Nasal cavity respiratory epithelium epithelial cell of viscerocranial mucosa (primary cell): Measurements from ENCODE around the gene WBP4. TPM values are rescaled to one million over a fixed set of nuclear protein-coding genes. Genes with fewer than 3 reads are reported as not detected.

ENCODE experiments used
- total RNA-seq: library from RNA; depleted of rRNA; stranded (reverse); fragments of >200 nt; gene quantifications from 2 replicates; pipeline ENCODE4 v1.2.3, GENCODE V29; 2014

The WBP4 gene
- 11.3 and 12.3 TPM in 2 replicates for total RNA-seq

GRCh38 chr13:41061075-41061913, at the start of gene WBP4:
TSS of gene WBP4 (plus strand) at chr13:41061509. CDS start at chr13:41061674, 165 bp downstream.

GRCh38 chr13:41019011-41019487, 42.3 kb upstream of the WBP4 start, which contains the start of gene ELF1:
TSS of gene ELF1 (minus strand) at chr13:41019316. CDS start at chr13:40982054, 37,262 bp downstream.

GRCh38 chr13:41132512-41133152, 71.3 kb downstream of the WBP4 start, which contains the start of gene KBTBD6:
TSS of gene KBTBD6 (minus strand) at chr13:41132802. CDS start at chr13:41132511, 291 bp downstream.

Other genes starting within 250 kb of the WBP4 start
- 84.8 and 111 TPM in 2 replicates for gene ELF1, start 42.2 kb upstream of the WBP4 start, total RNA-seq
- gene KBTBD6, start 71.3 kb downstream of the WBP4 start, total RNA-seq, result 6.8 and 10.2 TPM in 2 replicates
- gene KBTBD7, start 133.1 kb downstream of the WBP4 start, total RNA-seq, result 6.2 and 6.6 TPM in 2 replicates
- 10.9 and 15.4 TPM in 2 replicates for gene MTRF1, start 202.1 kb downstream of the WBP4 start, total RNA-seq
- gene NAA16, start 249.8 kb downstream of the WBP4 start, total RNA-seq, result 5.5 and 10.2 TPM in 2 replicates